Neural progenitor cell (in vitro differentiated cells): ENCODE measurements around the gene CYB5B. TPM values are rescaled to one million over a fixed set of nuclear protein-coding genes. Genes with fewer than 3 reads are reported as not detected.
A peak's percentile ranks its signal among the peaks of the same experiment; 100 is the strongest.

Experiments
- DNase-seq: peaks from one replicate; pipeline ENCODE4 v3.0.0-alpha.2; 2016; ENCODE audit warnings: low spot score
- H2AFZ ChIP-seq: fragments of 200-600 bp; sonication (generic); replicated peaks from 2 replicates; pipeline ENCODE4 v1.6.1; 2016; ENCODE audit warnings: antibody characterized with exemption
- H3F3A ChIP-seq: fragments of 200-600 bp; sonication (generic); 2 replicates; pipeline ENCODE4 v1.6.1; 2016; ENCODE audit warnings: antibody characterized with exemption, low read depth
- H3K27ac ChIP-seq: fragments of 200-600 bp; sonication (generic); 2 replicates; pipeline ENCODE4 v1.5.1; 2016; ENCODE audit warnings: mild to moderate bottlenecking
- H3K27me3 ChIP-seq: fragments of 200-600 bp; sonication (generic); 2 replicates; pipeline ENCODE4 v1.6.1; 2016; ENCODE audit warnings: mild to moderate bottlenecking, moderate library complexity
- H3K36me3 ChIP-seq: fragments of 200-600 bp; sonication (generic); 2 replicates; pipeline ENCODE4 v1.5.1; 2016
- H3K4me1 ChIP-seq: fragments of 200-600 bp; sonication (generic); 2 replicates; pipeline ENCODE4 v1.6.1; 2016; ENCODE audit warnings: mixed run types
- H3K4me2 ChIP-seq: fragments of 200-600 bp; sonication (generic); 2 replicates; pipeline ENCODE4 v1.6.1; 2016
- H3K4me3 ChIP-seq: fragments of 200-600 bp; sonication (generic); 2 replicates; pipeline ENCODE4 v1.5.1; 2016
- H3K79me2 ChIP-seq: fragments of 200-600 bp; sonication (generic); 2 replicates; pipeline ENCODE4 v1.6.1; 2016; ENCODE audit warnings: low read depth
- H3K9ac ChIP-seq: fragments of 200-600 bp; sonication (generic); 2 replicates; pipeline ENCODE4 v1.6.1; 2016
- H3K9me3 ChIP-seq: fragments of 200-600 bp; sonication (generic); 2 replicates; pipeline ENCODE4 v1.5.1; 2016; ENCODE audit warnings: low read depth
- H4K20me1 ChIP-seq: fragments of 200-600 bp; sonication (generic); 2 replicates; pipeline ENCODE4 v1.6.1; 2016; ENCODE audit warnings: low read depth
- H3K27ac Mint-ChIP-seq: 3 replicates; pipeline ENCODE4 v1.8.0; 2021; ENCODE audit warnings: mixed read lengths
- H3K27me3 Mint-ChIP-seq: 2 replicates; pipeline ENCODE4 v1.8.0; 2022; ENCODE audit warnings: low read depth, mild to moderate bottlenecking, inconsistent platforms, moderate library complexity, mixed read lengths; ENCODE audit not compliant: insufficient read depth
- H3K36me3 Mint-ChIP-seq: 3 replicates; pipeline ENCODE4 v1.8.0; 2021; ENCODE audit warnings: mixed read lengths
- H3K4me1 Mint-ChIP-seq: 3 replicates; pipeline ENCODE4 v1.8.0; 2021; ENCODE audit warnings: mixed read lengths
- H3K4me3 Mint-ChIP-seq: 3 replicates; pipeline ENCODE4 v1.8.0; 2021; ENCODE audit warnings: mild to moderate bottlenecking, moderate library complexity, mixed read lengths
- H3K9me3 Mint-ChIP-seq: 3 replicates; pipeline ENCODE4 v1.8.0; 2020; ENCODE audit warnings: mixed read lengths
- CTCF ChIP-seq: fragments of 200-600 bp; sonication (generic); IDR thresholded peaks from 2 replicates; pipeline ENCODE4 v1.5.1; 2017; ENCODE audit warnings: antibody characterized with exemption, mild to moderate bottlenecking
- EZH2 ChIP-seq: fragments of 200-600 bp; sonication (generic); IDR thresholded peaks from 2 replicates; pipeline ENCODE4 v1.6.1; 2017; ENCODE audit warnings: antibody characterized with exemption, mild to moderate bottlenecking, moderate library complexity
- EZH2phosphoT487 ChIP-seq: fragments of 200-600 bp; sonication (generic); IDR thresholded peaks from 2 replicates; pipeline ENCODE4 v1.6.1; 2017; ENCODE audit warnings: antibody characterized with exemption
- total RNA-seq: library from RNA; depleted of rRNA; stranded (reverse); fragments of >200 nt; gene quantifications from 2 replicates; pipeline ENCODE4 v1.2.3, GENCODE V29; 2015; ENCODE audit warnings: low replicate concordance

CYB5B gene
- total RNA-seq, 1 donor from 2014 or later, result 108 TPM

- H3K27ac ChIP-seq, result no peak overlapping the region
- no peak overlapping the region for H3K27ac Mint-ChIP-seq
Measured at GRCh38 chr16:69500496-69500895, 76.1 kb downstream of the CYB5B start.

GRCh38 chr16:69501956-69502745 is 77.7 kb downstream of the CYB5B start:
- H3K36me3 ChIP-seq, result no peaks in the 10 kb centered on the region
- H3K27ac ChIP-seq, result no peak overlapping the region
- peak overlapping the region; percentile 27 for H3K27ac Mint-ChIP-seq
- no peaks in the 10 kb centered on the region for H3F3A ChIP-seq
- H3K36me3 Mint-ChIP-seq, result no peaks in the 10 kb centered on the region
- H3K9me3 ChIP-seq, result no peaks in the 10 kb centered on the region
- no peaks in the 10 kb centered on the region for H3K9me3 Mint-ChIP-seq
- peaks cover 7% of the 10 kb centered on the region for H3K4me1 ChIP-seq
- TF ChIP-seq EZH2phosphoT487 (no peak), CTCF (no peak), EZH2 (no peak)
- H3K4me3 ChIP-seq, result no peak overlapping the region
- no peak for DNase-seq
- H3K9ac ChIP-seq, result no peak overlapping the region
- no peaks in the 10 kb centered on the region for H4K20me1 ChIP-seq
- H3K4me1 Mint-ChIP-seq, result peaks cover 32% of the 10 kb centered on the region
- H3K27me3 ChIP-seq, result no peaks in the 10 kb centered on the region
- no peak overlapping the region for H2AFZ ChIP-seq
- H3K4me3 Mint-ChIP-seq, result no peak overlapping the region
- H3K4me2 ChIP-seq, result no peak overlapping the region
- peaks cover 6% of the 10 kb centered on the region for H3K27me3 Mint-ChIP-seq
- no peaks in the 10 kb centered on the region for H3K79me2 ChIP-seq

More at GRCh38 chr16:69500496-69500895, 76.1 kb downstream of the CYB5B start:
- no peak overlapping the region for H3K9ac ChIP-seq
- TF ChIP-seq EZH2phosphoT487, result no peak
- TF ChIP-seq EZH2, result no peak
- no peak for TF ChIP-seq CTCF
- H2AFZ ChIP-seq, result no peak overlapping the region
- H3K27me3 Mint-ChIP-seq, result peaks cover 6% of the 10 kb centered on the region
- no peaks in the 10 kb centered on the region for H3F3A ChIP-seq
- H3K27me3 ChIP-seq, result no peaks in the 10 kb centered on the region
- H3K36me3 Mint-ChIP-seq, result no peaks in the 10 kb centered on the region
- H3K9me3 ChIP-seq, result no peaks in the 10 kb centered on the region
- no peaks in the 10 kb centered on the region for H3K36me3 ChIP-seq
- H3K79me2 ChIP-seq, result no peaks in the 10 kb centered on the region
- DNase-seq, result no peak
- H3K4me1 ChIP-seq, result peaks cover 7% of the 10 kb centered on the region
- no peak overlapping the region for H3K4me3 ChIP-seq
- no peak overlapping the region for H3K4me3 Mint-ChIP-seq
- no peaks in the 10 kb centered on the region for H4K20me1 ChIP-seq
- H3K4me2 ChIP-seq, result no peak overlapping the region
- no peaks in the 10 kb centered on the region for H3K9me3 Mint-ChIP-seq
- peaks cover 43% of the 10 kb centered on the region for H3K4me1 Mint-ChIP-seq

- Histone ChIP-seq H3K4me1 (no peaks in the 10 kb centered on the region), H3K9me3 (no peaks in the 10 kb centered on the region), H3K9ac (no peak overlapping the region), H3K27me3 (no peaks in the 10 kb centered on the region), H4K20me1 (no peaks in the 10 kb centered on the region), H3K4me2 (no peak overlapping the region), H3K4me3 (no peak overlapping the region), H3K27ac (no peak overlapping the region), H2AFZ (no peak overlapping the region), H3F3A (no peaks in the 10 kb centered on the region), H3K79me2 (no peaks in the 10 kb centered on the region), H3K36me3 (no peaks in the 10 kb centered on the region)
- no peak for DNase-seq
- Mint-ChIP-seq H3K27me3 (peaks cover 4% of the 10 kb centered on the region), H3K4me3 (no peak overlapping the region), H3K27ac (no peak overlapping the region), H3K36me3 (no peaks in the 10 kb centered on the region), H3K4me1 (peaks cover 22% of the 10 kb centered on the region), H3K9me3 (no peaks in the 10 kb centered on the region)
- no peak for TF ChIP-seq EZH2
- TF ChIP-seq CTCF, result no peak
- TF ChIP-seq EZH2phosphoT487, result no peak
Measured at GRCh38 chr16:69503244-69503643, 78.8 kb downstream of the CYB5B start.
